T1000 (cell line): ENCODE measurements around the gene OR2T4.

Experiments used
- DNase-seq: peaks from one replicate; lab custom pipeline; 2025; ENCODE audit warnings: mixed read lengths; lab: John Stamatoyannopoulos, UW

OR2T4 gene, protein sequence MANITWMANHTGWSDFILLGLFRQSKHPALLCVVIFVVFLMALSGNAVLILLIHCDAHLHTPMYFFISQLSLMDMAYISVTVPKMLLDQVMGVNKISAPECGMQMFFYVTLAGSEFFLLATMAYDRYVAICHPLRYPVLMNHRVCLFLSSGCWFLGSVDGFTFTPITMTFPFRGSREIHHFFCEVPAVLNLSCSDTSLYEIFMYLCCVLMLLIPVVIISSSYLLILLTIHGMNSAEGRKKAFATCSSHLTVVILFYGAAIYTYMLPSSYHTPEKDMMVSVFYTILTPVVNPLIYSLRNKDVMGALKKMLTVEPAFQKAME

DNA sequence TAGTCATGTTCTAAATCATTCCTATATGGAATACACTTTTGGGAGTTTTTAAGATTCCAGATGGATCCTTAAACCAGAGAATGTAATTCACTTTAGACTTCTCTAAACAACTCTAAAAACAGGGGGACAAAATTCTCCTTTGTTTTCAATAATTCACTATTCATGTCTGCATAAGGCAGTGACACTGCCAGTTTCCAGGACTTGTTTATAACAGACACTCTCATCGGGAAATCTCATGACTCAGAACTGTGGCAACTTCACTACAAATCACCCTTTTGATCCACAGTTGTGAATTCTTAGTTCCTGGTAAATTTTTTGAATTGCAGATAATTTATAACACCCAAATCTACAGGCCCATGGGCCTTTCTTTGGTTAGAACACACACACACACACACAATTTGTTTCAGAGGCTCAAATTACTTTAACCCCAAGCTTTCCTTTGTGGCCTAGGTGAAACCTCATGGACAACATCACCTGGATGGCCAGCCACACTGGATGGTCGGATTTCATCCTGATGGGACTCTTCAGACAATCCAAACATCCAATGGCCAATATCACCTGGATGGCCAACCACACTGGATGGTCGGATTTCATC lies at the start of gene OR2T4:
Gene OR2T4, plus strand, starts transcription at position 545 of the 595 bp plus-strand sequence. Its CDS starts 0 bp downstream, at position 545.
- DNase-seq, result no peak

DNA sequence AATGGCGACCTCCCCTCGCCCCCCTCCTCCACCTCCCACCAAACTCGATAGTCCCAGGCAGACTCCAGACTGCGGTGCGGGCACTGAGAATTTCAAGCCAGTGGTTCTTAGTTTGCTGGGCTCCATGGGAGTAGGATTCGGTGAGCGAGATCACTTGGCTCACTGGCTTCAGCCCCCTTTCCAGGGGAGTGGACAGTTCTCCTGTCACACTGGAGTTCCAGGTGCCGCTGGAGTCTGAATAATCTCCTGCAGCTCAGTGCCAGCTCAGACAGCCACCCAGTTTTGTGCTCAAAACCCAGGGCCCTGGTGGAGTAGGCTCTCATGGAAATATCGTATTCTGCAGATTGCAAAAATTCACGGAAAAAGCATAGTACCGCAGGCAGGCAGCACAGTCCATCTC lies 44.7 kb upstream of the OR2T4 start:
- no peak for DNase-seq

DNA sequence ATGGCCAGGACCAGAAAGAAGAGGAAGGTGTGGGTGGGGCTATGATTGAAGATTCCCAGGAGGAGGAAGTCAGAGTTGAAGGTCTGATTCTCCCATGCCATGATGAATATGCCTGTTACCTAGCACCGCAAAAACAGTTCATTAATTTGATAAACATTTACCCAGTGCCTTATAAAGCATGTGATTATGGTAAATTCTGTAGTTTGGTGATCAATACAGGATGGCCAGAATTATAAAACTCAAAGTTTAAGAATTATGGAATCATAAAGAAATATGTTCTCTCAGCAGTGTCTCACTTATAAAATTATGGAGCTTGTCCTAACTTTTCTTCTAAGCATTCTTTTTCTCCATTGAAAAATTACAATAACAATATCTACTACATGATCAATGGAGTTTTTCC lies 37.0 kb upstream of the OR2T4 start, which contains the start of gene OR2M7:
Gene OR2M7, minus strand, starts transcription at position 101 of the 400 bp plus-strand sequence. Its CDS starts 0 bp downstream, at position 101.
- DNase-seq, result no peak

DNA sequence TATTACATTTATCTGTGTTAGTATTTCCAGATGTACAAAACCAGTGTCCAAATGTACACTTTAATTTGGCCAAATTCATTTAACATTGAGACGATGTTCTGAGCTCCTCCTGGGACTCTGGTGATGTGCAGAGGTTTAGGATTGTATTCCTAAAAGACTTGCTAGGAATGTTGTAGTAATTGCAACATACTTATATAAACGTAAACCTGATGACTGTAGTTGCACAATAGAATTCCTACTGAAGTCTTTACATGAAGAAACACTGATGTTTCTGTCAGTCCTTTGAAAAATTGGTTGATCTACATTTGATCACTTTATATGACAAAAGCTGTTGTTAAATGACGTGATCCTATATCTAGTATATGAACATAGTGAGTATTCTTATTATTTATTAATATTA lies 18.0 kb upstream of the OR2T4 start:
- DNase-seq, result no peak

DNA sequence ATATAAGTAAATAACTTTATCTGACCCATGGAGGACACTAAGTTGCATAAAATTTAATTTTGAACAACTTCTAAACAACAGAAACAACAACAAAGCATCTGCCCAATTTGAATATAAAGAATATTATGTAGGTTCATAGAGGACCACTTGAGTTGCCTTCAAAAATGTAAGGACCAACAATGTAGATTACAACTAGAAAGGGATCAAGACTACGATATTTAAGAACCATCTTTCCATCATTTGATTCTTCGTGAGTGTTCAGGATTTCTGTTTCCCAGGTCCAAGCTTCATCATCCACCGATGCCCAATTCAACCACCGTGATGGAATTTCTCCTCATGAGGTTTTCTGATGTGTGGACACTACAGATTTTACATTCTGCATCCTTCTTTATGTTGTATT lies 13.0 kb upstream of the OR2T4 start, which contains the start of gene OR14C36:
Gene OR14C36, plus strand, starts transcription at position 301 of the 400 bp plus-strand sequence. Its CDS starts 0 bp downstream, at position 301.
- DNase-seq, result no peak

DNA sequence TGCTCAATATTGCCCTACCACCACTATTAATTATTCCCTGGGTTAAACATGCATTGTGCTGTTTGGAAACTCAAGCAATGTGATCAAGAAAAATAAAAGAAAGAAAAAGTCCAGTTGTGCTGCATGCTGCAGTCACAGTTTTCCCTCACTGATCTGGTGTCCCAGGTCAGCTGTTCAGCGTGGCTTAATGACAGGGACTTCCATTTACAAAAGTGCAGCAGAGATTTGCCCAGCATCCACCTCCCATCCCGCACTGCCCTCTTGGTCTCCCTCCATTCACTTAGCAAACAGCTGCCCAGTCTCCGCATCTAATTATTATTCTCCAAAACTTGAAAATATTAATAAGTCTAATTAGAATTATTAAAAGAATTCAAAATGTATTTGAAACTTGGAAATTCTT lies 2.0 kb upstream of the OR2T4 start:
- DNase-seq, result no peak

DNA sequence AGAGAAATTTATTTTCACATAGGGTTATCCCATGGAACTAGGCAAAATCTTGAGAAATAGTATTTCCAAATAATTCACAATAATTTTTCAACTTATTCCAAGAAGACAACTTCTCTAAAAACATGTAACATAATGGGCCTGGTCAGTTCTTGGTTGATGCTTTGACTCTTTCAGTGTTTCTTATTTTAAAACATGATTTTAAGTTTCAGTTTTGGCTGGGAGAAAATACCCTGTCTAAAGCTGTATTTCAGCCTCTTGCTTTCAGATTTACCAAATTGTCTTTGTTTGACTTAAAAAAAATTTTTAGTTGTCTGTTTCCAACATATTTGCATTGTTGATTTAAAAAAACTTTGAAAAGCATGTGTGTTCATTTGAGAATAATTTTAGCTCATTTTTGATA lies 5.1 kb downstream of the OR2T4 start:
- no peak for DNase-seq

DNA sequence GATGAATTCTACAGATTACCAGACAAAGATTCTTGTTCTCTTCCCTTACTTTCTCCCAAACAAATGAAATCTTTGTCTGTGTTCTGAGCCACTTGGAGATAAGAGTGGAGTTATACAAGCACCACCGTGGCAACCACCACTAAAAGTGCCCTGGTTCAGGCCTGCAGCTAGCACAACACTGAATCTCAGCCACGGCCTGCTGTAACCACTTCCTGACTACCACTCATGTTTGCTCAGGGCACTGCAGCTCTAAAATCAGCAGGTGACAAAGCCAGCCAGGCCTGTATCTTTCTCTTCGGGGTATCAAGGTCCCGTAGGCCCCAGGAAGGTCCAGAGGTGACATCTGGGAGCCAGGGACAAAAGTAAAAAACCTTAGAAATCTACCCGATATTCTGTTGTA lies 10.9 kb downstream of the OR2T4 start:
- no peak for DNase-seq

DNA sequence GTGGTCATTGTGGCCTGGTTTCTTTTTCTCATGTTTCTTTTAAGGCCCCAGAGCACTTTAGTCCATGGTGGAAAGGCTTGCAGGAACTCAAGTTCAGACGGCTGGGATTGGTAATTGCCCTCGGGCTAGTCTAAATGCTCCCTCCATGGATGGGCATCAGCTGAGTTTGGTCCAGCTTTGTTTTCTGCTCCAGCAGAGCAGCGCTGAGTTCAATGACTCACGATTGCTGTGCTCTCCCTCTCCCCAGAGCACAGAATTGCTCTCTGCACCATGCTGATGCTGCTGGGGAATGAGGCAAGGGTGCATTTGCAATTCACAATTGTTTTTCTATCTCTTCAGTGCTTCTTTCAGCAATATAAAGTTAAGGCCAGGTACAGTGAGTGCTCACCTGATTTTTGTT lies 12.3 kb downstream of the OR2T4 start:
- peak; percentile 16 for DNase-seq

DNA sequence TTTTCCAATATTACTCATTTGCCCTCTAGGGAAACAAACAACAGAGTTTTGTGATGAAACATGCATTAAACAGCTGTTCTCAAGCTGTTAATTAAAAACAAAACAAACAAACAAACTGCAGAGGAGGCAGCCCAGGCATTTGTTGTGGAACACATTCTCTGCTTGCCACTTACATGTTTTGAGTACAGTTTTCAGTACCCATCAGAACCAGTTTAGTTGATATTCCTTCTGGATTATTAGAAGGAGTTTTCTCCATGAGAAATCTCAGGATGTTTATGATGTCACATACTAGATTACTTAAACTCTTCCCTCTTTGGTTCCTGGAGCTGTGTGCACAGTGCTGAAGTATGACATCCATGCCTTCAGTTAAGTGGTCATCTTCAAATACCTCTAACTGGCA lies 14.0 kb downstream of the OR2T4 start, which contains the start of gene OR2T6:
Gene OR2T6, plus strand, starts transcription at position 301 of the 400 bp plus-strand sequence. CDS start 11,863 bp downstream, outside the sequence.
- no peak for DNase-seq

DNA sequence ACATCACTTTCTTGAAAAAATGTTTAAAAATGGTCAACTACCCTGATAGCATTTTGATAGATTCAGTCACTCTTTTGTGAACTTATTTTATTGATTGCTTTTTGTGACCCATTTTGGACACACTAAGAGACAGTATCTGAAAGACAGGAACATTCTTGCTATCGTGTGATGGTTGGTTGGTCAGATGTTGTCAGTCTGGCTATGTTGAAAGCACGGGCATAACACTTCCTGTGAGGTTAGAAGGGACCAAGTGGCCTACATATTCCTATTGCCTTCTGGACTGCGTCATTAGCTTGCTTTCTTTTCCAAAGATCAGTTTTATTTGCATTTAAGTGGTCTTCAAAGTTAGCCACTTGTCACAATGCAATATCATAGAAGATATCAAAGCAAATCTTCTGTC lies 15.5 kb downstream of the OR2T4 start:
- no peak for DNase-seq

DNA sequence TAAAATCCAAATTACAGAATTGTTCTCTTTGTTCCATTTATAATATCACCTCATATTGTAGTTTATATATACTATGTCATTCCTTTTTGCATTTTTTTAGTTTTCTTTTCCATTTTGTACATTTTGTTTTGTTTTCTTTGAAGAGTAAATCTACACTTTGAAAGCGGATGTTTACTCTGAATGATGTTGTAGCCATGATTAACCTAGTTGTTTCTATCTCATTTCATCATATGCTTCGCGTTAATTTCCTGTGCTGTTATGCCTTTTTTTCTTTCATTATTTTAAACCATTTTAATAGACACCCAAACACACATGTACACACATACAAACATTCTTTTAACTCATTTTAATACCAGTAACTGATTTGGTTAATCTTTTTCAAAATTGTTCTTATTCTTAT lies 19.4 kb downstream of the OR2T4 start:
- no peak for DNase-seq

DNA sequence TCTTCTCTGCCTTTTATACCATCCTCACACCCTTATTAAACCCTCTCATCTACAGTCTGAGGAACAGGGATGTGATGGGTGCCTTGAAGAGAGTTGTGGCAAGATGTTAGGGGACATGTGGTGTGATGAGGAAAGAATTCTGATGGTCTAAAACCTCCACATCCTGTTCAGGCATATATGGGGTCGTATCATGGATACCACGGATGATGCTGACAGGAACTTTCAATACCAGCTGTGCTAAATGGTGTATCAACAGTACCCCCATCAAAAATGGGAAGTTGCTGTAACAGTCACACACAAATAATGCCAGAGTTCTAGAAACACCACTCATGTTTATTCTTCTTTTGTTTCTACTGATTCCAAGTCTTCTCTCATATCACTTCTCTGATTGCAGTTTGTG lies 27.0 kb downstream of the OR2T4 start:
- no peak for DNase-seq

DNA sequence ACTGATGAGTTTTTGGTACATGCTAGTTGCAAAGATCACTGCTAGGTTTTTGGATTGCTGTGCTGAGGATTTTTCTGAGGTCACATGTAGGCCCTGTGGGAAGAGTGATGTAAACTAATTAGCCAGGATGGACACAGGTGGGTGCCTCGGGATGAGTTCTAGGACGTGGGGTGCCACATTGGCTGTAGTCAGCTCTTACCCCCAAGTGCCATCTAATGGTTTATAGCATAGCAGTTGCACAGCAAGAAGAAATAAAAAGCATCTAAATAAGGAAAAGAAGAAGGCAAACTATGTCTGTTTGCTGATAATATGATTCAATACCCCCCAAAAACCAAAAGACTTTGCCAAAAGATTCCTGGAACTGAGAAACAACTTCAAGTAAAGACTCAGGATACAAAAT lies 31.6 kb downstream of the OR2T4 start:
- DNase-seq, result no peak

DNA sequence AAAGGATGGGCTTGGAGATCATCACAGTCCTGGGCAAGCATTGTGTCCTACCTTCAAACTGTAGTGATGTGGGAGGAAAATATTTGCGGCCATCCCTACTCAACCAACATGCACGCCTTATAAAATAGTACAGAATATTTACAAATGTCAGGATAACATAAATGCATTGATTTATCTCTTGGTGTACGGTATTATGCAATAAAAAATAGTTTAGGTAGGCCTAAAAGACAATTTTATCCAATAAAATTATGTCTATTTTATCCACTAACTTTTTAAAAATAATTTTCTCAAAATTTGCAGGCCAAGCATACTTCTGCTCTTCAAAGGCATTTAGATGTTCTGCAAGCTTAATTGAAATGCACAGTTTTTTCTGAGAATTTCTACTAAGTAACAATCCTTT lies 41.3 kb downstream of the OR2T4 start, which contains the start of gene OR2T1:
Gene OR2T1, plus strand, starts transcription at position 301 of the 400 bp plus-strand sequence. CDS start 3,100 bp downstream, outside the sequence.
- no peak for DNase-seq

DNA sequence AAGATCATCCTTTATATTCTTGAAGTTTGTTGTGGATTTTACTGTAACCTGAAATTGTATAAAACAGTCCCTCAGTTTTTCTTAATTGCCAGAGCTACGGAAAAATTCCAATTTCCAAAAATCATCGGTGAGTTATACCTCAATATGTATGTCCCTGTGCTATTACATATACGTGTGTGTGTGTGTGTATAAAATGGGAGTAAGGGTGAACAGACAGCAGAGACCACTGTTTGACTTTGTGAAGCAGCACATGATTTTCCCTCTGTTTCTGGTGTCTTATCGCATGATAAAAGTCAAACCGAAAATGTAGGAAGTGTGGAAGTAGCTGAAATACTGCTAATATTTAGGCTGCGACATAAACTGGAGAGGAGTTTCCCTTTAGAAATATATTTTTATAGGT lies 42.6 kb downstream of the OR2T4 start:
- DNase-seq, result peak; percentile 7

DNA sequence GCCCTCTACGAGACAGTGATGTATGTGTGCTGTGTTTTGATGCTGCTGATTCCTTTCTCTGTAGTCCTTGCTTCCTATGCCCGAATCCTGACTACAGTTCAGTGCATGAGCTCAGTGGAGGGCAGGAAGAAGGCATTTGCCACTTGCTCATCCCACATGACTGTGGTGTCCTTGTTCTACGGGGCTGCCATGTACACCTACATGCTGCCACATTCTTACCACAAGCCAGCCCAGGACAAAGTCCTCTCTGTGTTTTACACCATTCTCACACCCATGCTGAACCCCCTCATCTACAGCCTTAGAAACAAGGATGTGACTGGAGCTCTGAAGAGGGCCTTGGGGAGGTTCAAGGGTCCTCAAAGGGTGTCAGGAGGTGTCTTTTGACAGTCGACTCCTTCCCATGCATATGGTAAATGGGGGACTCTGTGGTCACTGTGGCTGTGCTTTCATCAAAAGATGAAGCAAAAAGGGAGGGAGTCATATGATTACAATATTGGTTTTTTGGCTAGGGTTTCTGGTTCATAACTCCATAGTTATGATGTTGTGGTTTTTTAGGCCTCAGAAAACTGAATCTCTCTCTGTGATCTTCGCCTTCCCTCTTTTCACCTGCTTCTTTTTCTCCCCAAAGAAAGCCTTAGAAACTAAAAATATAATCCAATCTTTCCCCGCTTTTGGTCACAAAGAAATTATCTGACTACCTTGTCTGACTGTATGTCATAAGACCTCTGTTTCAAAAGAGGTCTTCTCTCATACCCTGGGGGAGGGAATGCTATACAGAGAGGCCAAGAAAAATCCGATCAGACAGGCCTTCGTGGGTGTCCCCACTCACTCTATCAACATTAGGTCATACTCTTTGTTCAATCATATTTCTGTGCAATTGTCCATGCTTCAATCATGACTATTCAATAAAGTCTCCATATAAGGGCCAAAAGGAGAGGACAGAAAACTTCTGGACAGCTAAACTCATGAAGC lies 45.5 kb downstream of the OR2T4 start:
- DNase-seq, result no peak
